ENCODE measurements around the gene KCNB1. TPM values are rescaled to one million over a fixed set of nuclear protein-coding genes. Genes with fewer than 3 reads are reported as not detected.

Gene KCNB1
- total and polyA plus RNA-seq, 5 experiments from 2014 or later: 0.05 TPM; not detected in 4

DNA sequence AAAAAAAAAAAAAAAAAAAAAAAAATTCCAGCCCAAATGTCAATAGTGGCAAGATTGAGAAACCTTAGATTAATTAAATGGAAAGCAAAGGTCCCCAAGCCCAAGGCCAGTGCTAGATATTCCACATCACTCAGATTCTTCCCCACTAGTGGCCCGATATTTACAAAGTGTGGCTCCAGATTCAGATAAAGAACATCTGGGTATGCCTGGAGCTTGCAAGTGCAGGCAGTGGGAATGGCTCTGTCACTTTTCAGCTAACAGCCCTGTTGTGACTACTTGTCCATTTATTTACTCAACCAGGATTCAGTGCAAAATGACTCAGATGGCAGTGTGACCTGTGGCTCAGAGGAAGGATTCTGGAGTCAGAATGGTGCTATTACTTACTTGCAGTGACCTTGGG lies 8.2 kb upstream of the KCNB1 start:
- ATAC-seq (no peak), DNase-seq (no peak)
- no peak overlapping the region for H3K27ac Mint-ChIP-seq
- H3K4me1 Mint-ChIP-seq: no peaks in the 10 kb centered on the region
- POLR2A ChIA-PET: no interaction called here
- peaks cover 0 to 21% (median 9%) of the 10 kb centered on the region in 9 donors for H3K9me3 Mint-ChIP-seq
- no peak overlapping the region for H3K4me3 Mint-ChIP-seq
- peaks cover 38 to 52% (median 47%) of the 10 kb centered on the region in 5 donors for H3K27me3 Mint-ChIP-seq
- peaks cover 0 to 11% (median 5%) of the 10 kb centered on the region in 3 donors for H3K36me3 Mint-ChIP-seq

DNA sequence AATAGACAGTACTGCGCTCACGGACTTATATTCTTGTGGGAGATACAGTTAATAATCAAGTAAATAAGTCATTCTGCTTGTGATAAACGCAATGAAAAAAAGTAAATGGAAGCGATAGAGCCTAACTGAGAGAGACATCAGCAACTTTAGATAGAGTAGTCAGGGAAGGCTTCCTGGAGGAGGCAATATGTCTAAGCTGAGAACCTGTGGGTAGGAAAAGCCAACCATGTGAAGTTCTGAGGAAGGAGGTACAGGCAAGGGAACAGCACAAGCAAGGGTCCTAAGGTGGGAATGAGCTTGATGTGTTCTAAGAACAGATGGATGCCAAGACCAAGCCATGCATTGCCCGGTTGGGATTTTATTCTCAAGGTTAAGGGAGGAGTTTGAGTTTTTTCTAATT lies 7.2 kb upstream of the KCNB1 start:
- Mint-ChIP-seq H3K27ac (no peak overlapping the region), H3K27me3 (peaks cover 45 to 62% (median 55%) of the 10 kb centered on the region in 5 donors), H3K4me1 (peaks cover 0 to 2% (median under 1%) of the 10 kb centered on the region in 4 donors), H3K4me3 (no peak overlapping the region), H3K9me3 (peaks cover 0 to 21% (median 9%) of the 10 kb centered on the region in 9 donors), H3K36me3 (peaks cover 0 to 11% (median 5%) of the 10 kb centered on the region in 3 donors)
- no peak for ATAC-seq
- DNase-seq: no peak
- POLR2A ChIA-PET: no interaction called here

DNA sequence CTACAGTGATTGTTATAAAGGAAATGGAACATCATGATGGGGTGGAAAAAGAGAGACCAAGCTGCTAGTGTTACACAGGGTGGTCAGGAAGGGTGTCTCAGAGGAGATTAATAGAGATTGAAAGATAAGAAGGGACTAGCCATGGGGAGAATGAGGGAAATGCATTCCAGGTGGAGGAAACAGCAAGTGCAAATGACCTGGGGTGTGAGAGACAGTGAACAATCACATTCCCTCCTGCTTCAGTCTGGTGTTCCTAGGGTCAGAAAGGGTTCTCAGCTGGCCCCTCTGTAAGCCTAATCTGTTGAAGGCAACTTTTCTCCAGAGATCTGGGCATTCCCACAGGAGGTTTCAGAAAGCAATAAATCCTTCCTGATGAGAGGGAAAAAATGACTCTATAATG lies 3.6 kb upstream of the KCNB1 start:
- Mint-ChIP-seq H3K9me3 (peaks cover 0 to 17% (median 9%) of the 10 kb centered on the region in 9 donors), H3K4me3 (peak overlapping the region in 1 of 10 donors; percentile 42), H3K4me1 (peaks cover 2 to 9% (median 6%) of the 10 kb centered on the region in 4 donors), H3K27ac (no peak overlapping the region), H3K36me3 (peaks cover 3 to 16% (median 5%) of the 10 kb centered on the region in 3 donors), H3K27me3 (peaks cover 53 to 74% (median 59%) of the 10 kb centered on the region in 5 donors)
- POLR2A ChIA-PET: interaction anchor here (0.5 kb wide), 1 partner anchor 19 kb away, joined by 3 read pairs; no protein-coding TSS in a partner anchor
- ATAC-seq: no peak
- DNase-seq: no peak

DNA sequence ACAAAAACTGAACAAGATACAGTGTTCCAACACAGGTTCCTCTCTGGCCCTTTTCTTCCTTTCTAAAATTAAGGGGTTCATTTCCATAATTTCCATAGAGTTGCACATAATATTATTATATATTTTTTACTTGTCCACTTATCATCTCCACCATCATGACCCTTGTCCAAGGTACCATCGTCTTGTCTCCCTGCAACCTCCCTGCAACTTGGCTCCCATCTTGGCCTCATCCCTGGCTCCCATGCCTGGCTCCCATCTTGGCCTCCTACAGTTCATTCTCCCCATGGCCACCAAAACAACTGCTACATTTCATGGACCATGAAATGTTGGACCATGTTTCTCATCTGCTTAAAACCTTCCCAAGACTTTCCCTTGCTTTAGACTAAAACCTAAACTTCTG lies 3.1 kb upstream of the KCNB1 start:
- POLR2A ChIA-PET: interaction anchor here (0.5 to 0.7 kb wide), 2 partner anchors 20 to 1441 kb away, joined by 3 to 4 read pairs; no protein-coding TSS in a partner anchor
- ATAC-seq: no peak

DNA sequence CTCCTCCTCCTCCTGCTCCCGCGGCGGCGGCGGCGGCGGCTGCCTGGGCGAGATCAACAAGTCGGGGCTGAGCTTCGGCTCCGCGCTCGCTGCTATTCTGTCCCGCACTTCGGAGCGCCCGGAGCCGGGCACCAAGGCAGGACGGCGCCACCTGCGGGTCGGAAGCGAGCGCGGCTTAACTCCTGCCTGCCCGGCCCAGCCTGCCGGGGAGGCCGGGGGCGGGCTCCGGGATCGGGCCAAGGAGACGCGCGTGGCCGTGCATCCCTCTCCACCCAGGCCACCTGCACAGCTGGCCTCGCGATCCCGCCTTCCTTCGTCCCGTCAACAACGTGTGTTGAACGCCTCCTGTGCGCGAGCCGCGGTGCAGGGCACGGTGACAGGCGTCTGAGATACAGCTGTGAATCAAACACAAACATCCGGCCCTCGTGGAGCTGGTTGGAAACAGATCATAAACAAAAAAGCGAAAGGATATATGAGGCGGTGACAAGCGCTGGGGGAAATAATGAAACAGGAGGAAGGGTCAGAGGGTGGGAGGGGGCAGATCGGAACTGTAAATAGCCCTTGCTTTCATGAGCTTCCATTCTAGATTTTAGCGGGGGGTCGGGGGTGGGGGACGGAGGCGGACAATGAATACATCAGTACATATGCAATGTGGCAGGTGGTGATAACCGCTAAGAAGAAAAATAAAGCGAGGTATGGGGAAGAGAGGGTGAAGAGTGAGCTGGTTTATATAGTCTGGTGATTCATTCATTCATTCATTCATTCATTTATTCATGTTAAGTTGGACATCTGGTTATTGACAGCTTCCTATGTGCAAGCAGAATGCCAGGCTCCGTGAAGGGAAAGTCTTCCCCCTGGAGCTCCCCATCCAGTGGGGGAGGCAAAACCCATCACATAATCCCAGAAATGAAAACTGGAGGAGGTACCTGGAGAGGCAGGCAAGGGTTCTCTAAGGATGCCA lies 2.0 kb upstream of the KCNB1 start:
- peaks cover 52 to 82% (median 64%) of the 10 kb centered on the region in 5 donors for H3K27me3 Mint-ChIP-seq
- H3K27ac Mint-ChIP-seq: peak overlapping the region in 3 of 10 donors; percentile 17 to 80 (median 33)

More for the DNA sequence above, 3.1 kb upstream of the KCNB1 start:
- peaks cover 56 to 78% (median 64%) of the 10 kb centered on the region in 5 donors for H3K27me3 Mint-ChIP-seq
- no peak for DNase-seq
- peaks cover 0 to 17% (median 9%) of the 10 kb centered on the region in 9 donors for H3K9me3 Mint-ChIP-seq
- peaks cover 3 to 16% (median 8%) of the 10 kb centered on the region in 3 donors for H3K36me3 Mint-ChIP-seq
- peak overlapping the region in 3 of 10 donors; percentile 0 to 46 (median 15) for H3K4me3 Mint-ChIP-seq
- H3K4me1 Mint-ChIP-seq: peaks cover 2 to 9% (median 6%) of the 10 kb centered on the region in 4 donors
- H3K27ac Mint-ChIP-seq: no peak overlapping the region

DNA sequence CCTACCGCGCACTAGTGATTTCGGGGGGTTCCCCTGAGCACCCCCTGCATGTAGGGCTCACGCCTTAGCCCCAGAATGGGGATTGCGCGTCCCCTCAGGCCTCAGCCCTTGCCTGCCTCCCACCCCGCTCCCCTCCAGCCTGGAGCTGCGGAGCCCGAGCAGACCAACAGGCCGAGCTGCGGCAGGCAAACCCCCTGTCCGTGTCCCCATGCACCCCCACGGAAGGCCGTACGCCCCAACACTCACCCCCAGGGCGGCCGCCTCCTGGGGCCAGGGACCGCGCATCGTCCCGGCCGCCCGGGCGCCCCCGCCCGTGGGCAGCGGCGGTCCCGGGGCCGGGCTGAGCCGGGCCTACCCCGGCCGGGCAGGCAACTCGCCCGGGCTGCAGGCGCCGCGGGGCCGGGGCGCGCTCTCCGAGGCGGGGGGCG lies 1.2 kb upstream of the KCNB1 start:
- DNase-seq: no peak
- Mint-ChIP-seq H3K36me3 (peaks cover 3 to 5% (median 4%) of the 10 kb centered on the region in 3 donors), H3K27ac (no peak overlapping the region), H3K4me3 (peak overlapping the region in 3 of 10 donors; percentile 30 to 81 (median 74)), H3K27me3 (peaks cover 53 to 82% (median 63%) of the 10 kb centered on the region in 5 donors), H3K4me1 (peaks cover 2 to 9% (median 6%) of the 10 kb centered on the region in 4 donors), H3K9me3 (peaks cover 0 to 11% (median 0%) of the 10 kb centered on the region in 9 donors)
- ATAC-seq: no peak
- POLR2A ChIA-PET: no interaction called here

More for the DNA sequence above, 2.0 kb upstream of the KCNB1 start:
- ATAC-seq (peak; percentile 78 to 80), DNase-seq (peak; percentile 13 to 66 (median 37))
- Mint-ChIP-seq H3K4me3 (peak overlapping the region; percentile 73 to 95 (median 86)), H3K4me1 (peaks cover 2 to 9% (median 6%) of the 10 kb centered on the region in 4 donors), H3K9me3 (peaks cover 0 to 15% (median 4%) of the 10 kb centered on the region in 9 donors), H3K36me3 (peaks cover 3 to 10% (median 5%) of the 10 kb centered on the region in 3 donors)
- POLR2A ChIA-PET: interaction anchor here (0.7 kb wide), 1 partner anchor 1442 kb away, joined by 4 read pairs; no protein-coding TSS in a partner anchor

DNA sequence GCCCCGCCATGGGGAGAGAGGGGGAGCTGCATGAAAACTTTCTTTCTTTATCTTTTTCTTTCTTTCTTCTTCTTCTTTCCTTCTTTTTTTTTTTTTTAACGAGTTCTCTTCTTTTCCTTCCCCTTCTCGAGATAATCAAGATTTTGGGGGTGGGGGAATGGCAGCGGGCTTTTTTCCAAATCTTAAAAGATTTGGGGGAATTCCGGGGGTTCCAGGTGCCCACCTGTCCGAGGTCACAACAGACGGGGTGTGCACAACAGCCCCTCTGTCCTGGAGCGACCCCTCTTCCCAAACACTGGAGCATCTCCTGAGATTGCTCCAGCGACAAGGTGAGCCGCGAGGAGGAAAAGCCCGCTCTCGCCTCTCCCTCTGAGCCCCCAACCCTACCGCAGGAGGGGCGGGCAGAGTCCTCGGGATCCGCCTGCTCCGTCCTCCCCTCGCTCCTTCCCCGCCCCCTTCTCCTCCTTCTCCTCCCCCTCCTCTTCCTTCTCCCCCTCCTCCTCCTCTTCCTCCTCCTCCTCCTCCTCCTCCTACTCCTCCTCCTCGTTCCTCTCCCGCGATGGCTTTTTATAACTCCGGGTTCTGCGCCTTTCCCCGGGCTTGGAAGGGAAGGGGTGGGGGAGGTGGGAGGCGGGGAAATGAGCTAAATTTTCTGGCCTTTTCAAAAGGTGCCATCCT lies 689 bp upstream of the KCNB1 start:
- no peak overlapping the region for H3K27ac Mint-ChIP-seq
- H3K4me1 Mint-ChIP-seq: peaks cover 2 to 9% (median 6%) of the 10 kb centered on the region in 4 donors
- POLR2A ChIA-PET: no interaction called here
- peaks cover 49 to 79% (median 63%) of the 10 kb centered on the region in 5 donors for H3K27me3 Mint-ChIP-seq
- H3K9me3 Mint-ChIP-seq: peaks cover 0 to 11% (median 0%) of the 10 kb centered on the region in 9 donors
- peak overlapping the region in 7 of 10 donors; percentile 14 to 81 (median 45) for H3K4me3 Mint-ChIP-seq
- DNase-seq (no peak), ATAC-seq (no peak)
- H3K36me3 Mint-ChIP-seq: peaks cover 3 to 5% (median 4%) of the 10 kb centered on the region in 3 donors

DNA sequence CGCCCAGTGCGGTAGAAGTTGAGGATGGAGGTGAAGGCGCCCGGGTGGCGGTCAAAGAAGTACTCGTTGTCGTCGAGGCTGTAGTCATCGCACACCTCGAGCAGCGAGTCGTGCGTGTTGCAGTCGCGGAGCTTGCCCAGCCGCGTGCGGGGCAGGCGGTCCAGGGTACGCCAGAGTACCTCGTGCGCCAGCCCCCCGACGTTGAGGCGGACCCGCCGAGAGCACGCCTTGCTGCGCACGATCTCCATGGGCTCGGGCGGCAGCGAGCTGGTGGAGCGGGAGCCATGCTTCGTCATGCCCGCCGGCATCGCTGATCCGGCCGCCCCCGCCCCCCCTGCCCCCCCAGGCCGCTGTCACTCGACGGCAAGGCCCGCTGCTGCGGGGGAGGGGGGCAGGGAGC lies 295 bp downstream of the KCNB1 start:
- no peak for DNase-seq
- POLR2A ChIA-PET: no interaction called here
- no peak overlapping the region for H3K27ac Mint-ChIP-seq

DNA sequence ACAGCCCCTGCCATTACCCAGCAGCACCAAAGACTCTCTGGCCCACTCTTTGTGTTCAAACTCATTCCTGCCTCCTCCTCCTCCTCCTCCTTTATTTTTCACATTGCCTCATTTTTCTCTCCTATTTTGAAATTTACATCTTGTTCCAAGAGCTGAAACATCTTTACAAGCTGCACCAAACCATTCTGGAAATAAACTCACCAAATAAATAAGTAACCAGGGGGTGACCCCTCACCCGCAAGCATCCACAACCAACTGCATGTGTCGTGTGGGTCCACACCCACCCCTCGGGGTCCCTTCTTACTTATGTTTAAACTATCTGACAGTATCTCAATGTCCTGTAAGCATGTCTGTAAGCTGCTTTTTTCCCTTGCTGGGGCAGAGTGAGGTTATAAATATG lies 1.4 kb downstream of the KCNB1 start:
- Mint-ChIP-seq H3K36me3 (peaks cover 3 to 5% (median 4%) of the 10 kb centered on the region in 3 donors), H3K9me3 (peaks cover 0 to 11% (median 0%) of the 10 kb centered on the region in 9 donors), H3K27ac (no peak overlapping the region), H3K27me3 (peaks cover 35 to 70% (median 52%) of the 10 kb centered on the region in 5 donors), H3K4me3 (no peak overlapping the region), H3K4me1 (peaks cover 2 to 9% (median 6%) of the 10 kb centered on the region in 4 donors)
- POLR2A ChIA-PET: no interaction called here
- ATAC-seq: no peak
- DNase-seq: no peak

More for the DNA sequence above, 295 bp downstream of the KCNB1 start:
- no peak overlapping the region for H3K4me3 Mint-ChIP-seq
- peaks cover 3 to 5% (median 4%) of the 10 kb centered on the region in 3 donors for H3K36me3 Mint-ChIP-seq
- H3K9me3 Mint-ChIP-seq: peaks cover 0 to 11% (median 0%) of the 10 kb centered on the region in 9 donors
- ATAC-seq: no peak
- peaks cover 44 to 76% (median 58%) of the 10 kb centered on the region in 5 donors for H3K27me3 Mint-ChIP-seq
- peaks cover 2 to 9% (median 6%) of the 10 kb centered on the region in 4 donors for H3K4me1 Mint-ChIP-seq

DNA sequence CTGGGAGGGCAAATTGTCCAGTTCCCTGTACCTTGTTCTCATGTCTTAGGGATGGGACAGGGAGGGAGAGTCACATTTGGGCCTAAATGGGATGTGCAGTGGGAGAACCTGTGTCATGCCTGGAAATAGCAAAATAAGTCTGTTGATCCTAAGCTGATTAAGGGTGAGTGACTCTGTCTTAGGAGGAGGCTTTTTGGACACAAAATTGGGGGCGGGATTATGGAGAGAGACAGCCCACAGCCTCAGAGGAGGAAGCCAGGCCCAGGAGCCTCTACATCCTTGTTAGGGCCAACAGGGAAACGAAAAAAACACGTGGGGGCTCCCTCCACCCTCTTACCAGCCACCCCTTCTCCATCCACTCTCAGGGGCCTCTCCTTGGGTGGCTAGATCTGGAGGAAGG lies 2.2 kb downstream of the KCNB1 start:
- no peak overlapping the region for H3K4me3 Mint-ChIP-seq

DNA sequence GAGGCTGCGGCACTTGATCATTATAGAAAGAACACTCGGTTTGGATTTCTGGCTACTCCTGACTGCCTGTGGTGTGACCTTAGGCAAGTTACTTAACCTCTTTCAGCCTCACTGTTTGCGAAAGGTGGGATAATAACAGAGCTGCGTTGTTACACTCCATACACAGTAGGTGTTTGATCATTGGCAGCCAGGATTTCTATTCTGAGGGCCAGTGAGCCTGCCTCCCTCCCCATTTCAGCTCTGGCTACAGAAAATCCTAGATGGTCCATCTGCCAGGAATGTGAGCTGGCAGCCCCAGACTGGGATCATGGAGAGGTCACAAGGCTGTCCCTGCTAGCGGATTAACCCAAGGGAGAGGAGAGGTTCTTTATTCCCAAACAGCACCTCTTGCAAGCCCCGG lies 2.7 kb downstream of the KCNB1 start:
- H3K9me3 Mint-ChIP-seq: peaks cover 0 to 5% (median 0%) of the 10 kb centered on the region in 9 donors
- peaks cover 3 to 5% (median 3%) of the 10 kb centered on the region in 3 donors for H3K36me3 Mint-ChIP-seq
- ATAC-seq (no peak), DNase-seq (no peak)
- no peak overlapping the region for H3K27ac Mint-ChIP-seq
- POLR2A ChIA-PET: no interaction called here
- no peak overlapping the region for H3K4me3 Mint-ChIP-seq
- peaks cover 2 to 8% (median 6%) of the 10 kb centered on the region in 4 donors for H3K4me1 Mint-ChIP-seq
- H3K27me3 Mint-ChIP-seq: peaks cover 25 to 65% (median 51%) of the 10 kb centered on the region in 5 donors

More for the DNA sequence above, 2.2 kb downstream of the KCNB1 start:
- ATAC-seq (no peak), DNase-seq (no peak)
- Mint-ChIP-seq H3K9me3 (peaks cover 0 to 5% (median 0%) of the 10 kb centered on the region in 9 donors), H3K27me3 (peaks cover 28 to 65% (median 48%) of the 10 kb centered on the region in 5 donors), H3K36me3 (peaks cover 3 to 5% (median 3%) of the 10 kb centered on the region in 3 donors), H3K4me1 (peaks cover 2 to 9% (median 6%) of the 10 kb centered on the region in 4 donors), H3K27ac (no peak overlapping the region)
- POLR2A ChIA-PET: no interaction called here
